ENCODE measurements around the gene ATXN1.
"Not testable (repeated sequence)": the region's sequence is repeated elsewhere in the genome, so short reads cannot be mapped to it uniquely, and the experiment has no call there.

Gene ATXN1

GRCh38 chr6:16292942-16293341 is 468.3 kb downstream of the ATXN1 start:
- DNase-seq = no peak

DNA sequence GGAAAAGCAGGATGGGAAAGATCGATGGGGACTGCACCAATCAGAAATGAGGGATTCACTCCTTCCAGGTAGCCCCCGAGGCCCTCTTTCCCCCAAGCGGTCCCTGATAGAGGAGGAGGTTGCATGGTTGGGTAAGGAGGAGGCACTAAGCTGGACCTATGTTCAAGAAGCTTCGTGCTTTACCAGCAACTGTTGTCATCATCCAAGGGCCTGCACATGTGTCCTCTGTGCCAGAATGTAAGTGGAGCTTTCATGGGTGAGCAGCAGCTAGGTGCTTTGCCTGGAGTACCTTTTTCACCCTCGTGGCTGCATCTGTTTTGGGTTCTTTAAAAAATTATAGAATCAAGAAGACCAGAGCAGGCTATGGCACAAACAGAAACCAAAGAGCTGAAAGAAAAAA is 468.8 kb downstream of the ATXN1 start:
- no peak for DNase-seq

DNA sequence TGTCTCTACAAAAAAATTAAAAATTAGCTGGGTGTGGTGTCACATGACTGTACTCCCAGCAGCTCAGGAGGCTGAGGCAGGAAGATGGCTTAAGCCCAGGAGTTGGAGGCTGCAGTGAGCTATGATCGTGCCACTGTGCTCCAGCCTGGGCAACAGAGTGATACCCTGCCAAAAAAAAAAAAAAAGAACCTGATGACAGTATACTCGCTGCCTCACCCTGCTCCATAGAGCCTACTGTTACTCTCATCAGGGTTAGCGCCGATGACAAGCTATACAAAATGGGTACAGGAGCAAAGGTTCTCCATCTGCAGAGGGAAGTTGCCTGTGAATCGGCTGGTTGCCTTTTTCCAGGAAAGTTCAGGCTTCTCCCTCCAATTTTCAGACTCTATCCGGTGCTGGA is 469.5 kb downstream of the ATXN1 start:
- no peak for DNase-seq

DNA sequence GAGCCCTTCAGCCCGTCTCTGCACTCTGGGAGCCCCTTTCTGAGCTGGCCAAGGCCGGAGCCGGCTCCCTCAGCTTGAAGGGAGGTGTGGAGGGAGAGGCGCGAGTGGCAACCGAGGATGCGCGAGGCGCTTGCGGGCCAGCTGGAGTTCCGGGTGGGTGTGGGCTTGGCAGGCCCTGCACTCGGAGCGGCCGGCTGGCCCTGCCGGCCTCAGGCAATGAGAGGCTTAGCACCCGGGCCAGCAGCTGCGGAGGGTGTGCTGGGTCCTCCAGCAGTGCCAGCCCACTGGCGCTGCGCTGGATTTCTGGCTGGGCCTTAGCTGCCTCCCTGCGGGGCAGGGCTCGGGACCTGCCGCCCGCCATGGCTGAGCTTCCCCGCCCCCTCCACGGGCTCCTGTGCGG is 473.1 kb downstream of the ATXN1 start:
- DNase-seq = no peak

DNA sequence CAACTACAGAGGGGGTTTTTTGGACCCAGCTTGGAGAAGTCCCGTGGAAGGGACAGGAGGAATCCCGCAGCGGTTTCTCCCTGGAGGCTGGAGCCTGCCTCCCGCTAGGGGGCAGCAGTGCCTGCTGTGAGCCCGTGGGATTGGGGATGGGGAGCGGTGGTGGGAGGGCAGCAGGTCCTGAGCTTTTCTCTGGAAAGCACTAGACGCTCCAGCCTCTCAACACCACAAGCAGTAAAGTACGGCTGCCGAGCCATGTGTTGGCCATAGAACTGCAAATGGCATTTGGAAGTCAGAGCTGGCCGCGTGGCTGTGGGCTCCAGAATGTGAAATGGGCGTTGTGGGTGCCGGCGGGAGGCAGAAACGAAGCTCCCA is 475.1 kb downstream of the ATXN1 start:
- DNase-seq = peak in 1 of 2 donors; percentile 7

GRCh38 chr6:16285467-16286150 is 475.7 kb downstream of the ATXN1 start:
- no peak for DNase-seq

- no peak for DNase-seq
Measured at GRCh38 chr6:16284472-16284871, 476.8 kb downstream of the ATXN1 start.

GRCh38 chr6:16282370-16282769 is 478.9 kb downstream of the ATXN1 start:
- DNase-seq = no peak

DNA sequence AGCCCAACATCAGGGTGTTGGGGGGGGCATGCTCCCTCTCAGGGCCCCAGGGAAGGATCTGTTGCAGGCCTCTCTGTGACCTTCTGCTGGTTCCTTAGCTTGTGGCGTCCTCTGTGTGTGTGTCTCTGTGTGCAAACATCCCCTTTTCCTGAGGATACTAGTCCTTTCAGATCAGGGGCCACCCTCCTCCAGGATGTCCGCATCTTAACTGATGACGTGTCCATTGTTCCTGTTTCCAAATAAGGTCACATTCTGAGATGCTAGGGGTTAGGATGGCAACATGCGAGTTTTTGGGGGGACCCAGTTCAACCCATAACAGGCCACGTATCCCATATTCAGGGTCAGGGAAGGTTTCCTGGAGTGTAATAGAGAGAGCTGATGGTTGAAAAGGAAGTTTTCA is 482.0 kb downstream of the ATXN1 start:
- DNase-seq = peak; percentile 33 to 48

DNA sequence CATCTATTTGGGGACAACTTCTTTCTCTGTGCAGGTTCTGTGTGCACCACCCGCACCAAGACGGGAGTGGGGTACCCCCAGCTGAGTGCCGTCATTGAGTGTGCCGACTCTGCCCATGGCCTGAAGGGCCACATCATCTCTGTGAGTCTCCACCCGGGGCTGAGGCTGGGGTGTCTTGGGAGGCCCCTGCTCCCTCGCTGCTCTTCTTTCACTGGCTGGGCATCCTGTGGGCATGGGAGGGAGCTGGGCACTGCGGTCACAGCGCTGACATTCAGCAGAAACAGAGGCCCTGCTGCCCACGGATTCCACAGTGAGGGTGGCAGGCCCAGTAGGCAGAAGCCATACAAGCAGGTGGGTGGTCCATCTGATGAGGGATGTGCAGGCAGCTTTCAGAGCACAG is 482.5 kb downstream of the ATXN1 start:
- no peak for DNase-seq

DNA sequence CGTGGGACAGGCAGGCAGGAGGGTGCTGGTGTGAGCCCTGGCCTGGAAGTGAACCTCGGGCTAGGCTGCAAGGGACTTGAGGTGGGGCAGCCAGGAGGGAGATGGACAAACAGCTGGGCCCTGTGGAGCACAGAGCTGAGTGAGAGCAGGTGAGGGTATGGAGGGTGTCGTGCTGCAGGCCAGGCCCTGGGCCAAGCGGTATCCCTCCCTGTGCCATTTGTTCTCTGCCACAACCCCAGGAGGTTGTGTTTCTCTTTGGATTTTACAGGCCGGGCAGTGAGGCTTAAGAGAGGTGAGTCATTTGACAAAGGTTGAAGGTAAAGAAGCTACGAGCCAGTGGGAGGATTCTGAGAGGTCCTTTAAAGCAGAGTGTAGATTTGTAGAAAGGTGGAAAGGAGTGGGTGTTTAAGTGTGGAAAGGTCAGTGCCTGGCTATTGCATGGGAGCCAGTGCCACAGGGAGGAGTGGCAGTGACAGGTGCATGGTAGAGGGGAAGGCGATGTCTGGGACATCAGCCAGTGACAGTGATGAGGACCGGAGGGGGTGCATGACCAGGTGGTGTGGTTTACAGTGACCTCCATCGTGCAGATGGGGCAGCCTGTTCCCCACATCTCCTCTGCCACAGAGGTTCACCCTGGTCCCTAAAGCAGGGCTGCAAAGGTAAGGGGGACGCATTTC is 483.1 kb downstream of the ATXN1 start:
- no peak for DNase-seq

DNA sequence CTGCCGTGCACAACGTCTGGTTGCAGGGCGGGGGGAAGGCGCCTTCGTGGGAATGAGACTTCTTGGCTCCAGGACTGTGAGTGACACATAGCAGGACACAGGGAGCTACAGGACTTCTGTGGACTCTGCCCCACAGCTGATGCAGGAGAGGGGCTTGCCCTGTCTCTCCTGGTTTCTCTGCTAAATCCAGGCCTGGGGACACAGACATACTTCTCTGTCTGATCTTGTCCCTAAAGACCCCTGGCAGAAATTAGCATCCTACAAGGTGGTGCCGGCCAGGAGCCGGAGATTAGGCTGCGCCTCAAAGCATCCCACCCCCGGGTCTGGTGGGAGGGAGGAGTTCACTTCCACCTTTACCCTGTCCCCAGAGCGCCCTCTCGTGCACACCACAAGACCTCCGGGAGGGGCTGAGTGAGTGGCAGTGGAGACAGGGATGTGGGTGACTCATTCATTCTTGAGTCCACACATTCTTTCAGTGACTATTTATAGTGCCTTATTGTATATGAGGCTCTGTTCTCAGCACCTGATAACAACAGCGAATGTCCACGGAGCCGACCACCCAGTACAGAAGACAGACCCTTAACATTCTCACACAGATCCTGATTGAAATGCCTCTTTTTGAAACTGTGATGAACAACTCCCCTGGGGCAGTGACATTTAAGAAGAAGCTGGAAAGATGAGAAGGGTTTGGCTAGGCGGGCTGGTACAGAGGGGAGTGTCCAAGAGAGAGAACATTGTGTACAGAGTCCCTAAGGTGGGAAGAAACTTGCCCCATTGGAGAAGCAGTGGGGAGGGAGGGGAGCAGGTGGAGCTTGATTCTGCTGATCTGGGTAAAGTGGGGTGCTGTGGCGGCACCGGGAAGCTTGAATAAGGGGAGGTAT is 483.9 kb downstream of the ATXN1 start:
- peak; percentile 40 to 70 for DNase-seq

DNA sequence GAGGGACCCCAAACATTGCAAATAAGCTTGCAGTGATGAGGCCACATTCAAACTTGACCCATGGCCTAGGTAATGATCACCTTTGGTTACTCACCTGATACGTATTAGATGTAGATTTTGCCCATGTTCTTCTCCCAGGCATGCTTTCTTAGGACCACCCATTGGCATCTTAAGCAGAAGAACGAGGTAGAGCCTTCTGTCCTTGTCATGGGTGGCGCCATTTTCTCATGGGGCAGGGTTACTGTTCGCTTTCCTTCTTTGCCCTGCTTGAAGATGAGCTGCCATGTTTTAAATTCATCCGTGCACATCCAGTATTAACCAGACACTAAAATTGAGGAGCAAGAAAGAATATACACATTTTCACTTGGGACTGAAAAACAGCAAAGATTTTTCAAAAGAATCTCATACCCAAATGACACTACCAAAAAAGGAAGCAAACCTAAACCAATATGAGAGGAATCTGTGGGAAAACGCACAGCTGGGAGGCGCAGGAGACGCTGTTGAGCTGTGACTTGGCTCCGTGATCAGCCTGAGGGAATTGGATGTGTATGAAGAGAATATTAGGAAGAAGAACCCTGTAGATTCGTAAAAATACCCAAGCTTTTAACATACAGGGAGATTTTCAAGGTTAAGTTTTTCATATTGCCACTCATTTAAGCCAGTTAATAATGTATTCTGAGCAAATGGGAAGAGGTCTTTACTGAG is 486.2 kb downstream of the ATXN1 start:
- no peak for DNase-seq

GRCh38 chr6:16274483-16274882 is 486.8 kb downstream of the ATXN1 start:
- no peak for DNase-seq

DNA sequence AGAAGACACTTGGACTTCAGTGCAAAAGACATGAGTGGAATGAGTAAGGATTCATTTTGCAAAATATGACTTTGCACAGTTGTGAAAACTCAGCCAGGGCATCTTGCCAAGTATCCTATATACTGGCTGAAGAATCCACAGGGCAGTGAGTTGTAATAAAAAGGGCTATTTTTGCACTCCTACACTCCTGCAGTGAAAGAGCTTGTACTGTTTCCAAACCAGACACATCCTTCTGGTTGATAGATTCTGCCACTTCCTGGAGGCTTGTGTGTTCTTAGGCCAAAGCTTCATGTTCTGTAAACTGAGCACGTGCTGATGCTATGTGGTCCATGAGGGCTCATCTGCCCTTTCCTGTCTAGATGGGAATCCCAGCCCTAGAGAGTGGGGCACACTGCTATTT is 488.0 kb downstream of the ATXN1 start:
- no peak for DNase-seq

DNA sequence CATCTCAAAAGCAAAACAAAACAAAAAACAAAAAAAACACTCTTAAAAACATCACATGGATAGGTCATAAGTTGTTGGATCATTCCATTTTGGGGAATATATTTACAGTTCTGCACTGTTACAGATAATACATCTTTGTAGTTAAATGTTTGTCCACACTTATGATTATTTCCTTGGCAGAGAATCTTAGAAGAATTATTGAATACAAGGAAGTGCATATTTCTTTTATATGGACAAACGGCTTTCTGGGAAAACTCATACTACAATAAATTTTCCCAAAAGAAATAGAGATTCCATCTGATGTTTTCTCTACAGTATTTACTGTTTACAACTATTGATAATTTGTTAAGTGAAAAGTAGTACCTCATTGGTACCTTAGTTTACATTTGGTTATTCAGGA is 489.1 kb downstream of the ATXN1 start:
- no peak for DNase-seq

GRCh38 chr6:16271428-16271827 is 489.8 kb downstream of the ATXN1 start:
- no peak for DNase-seq

DNA sequence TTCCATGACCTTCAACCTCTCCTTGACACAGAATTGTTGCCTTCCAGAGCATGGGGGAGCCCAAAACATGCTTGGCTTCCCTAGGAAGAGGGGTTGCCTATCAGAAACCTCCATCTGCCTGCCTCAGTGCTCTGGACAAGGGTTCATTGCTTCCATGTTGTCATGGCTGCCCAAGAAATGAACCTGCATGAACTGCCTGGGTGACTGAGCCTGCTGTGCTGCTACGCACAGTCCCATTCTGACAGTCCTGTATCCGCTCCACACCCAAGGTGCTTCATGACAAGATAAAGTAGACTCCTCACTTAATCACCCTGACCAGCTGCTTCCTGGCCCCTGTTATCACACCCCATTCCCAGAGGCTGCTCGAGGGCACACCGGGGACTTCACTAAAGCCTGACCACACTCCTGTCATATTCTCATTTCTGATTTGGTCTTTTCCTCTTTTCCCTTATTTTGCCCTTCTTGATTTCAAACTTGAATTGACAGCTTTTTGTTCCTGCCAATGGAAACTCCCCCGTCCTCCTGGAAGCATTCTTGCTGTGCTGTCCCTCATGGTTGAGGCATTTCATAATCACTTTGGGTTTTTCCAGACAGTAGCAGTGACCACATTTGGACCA is 491.0 kb downstream of the ATXN1 start:
- no peak for DNase-seq

GRCh38 chr6:16269442-16270070 is 491.7 kb downstream of the ATXN1 start:
- not testable (repeated sequence) for DNase-seq

GRCh38 chr6:16267428-16268263 is 493.6 kb downstream of the ATXN1 start:
- no peak for DNase-seq
